ENCODE measurements around the gene PTPN21.

The PTPN21 gene

GRCh38 chr14:88454886-88455285 is 99.9 kb downstream of the PTPN21 start:
- no peak for TF ChIP-seq ZFP30 (CRISPR knock-in tag; IDR thresholded peaks at IDR 0.05)
- TF ChIP-seq TCF4 (CRISPR knock-in tag; IDR thresholded peaks at IDR 0.05; ENCODE audit: borderline replicate concordance) = no peak
- no peak for TF ChIP-seq SNAI2 (CRISPR knock-in tag; IDR thresholded peaks at IDR 0.05)
- no peak; the same call in 2 of the 3 replicates for ATAC-seq

DNA sequence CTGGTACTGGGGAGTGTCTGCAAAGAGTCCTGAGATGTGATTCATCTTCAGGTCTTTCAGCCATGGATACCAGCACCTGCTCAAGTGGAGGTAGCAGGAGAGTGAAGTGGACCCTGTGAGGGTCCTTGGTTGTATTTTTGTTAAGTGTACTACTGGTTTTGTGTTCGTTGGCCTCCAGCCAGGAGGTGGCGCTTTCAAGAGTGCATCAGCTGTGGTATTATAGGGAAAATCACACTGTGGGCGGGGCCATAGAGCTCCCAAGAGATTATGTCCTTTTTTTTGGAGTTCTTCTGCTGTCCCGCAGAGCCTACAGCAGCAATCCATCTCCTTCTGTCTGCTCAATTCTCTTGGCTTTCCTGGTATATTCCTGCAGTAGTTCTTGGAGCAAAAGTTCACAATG is 102.6 kb downstream of the PTPN21 start:
- no peak for ATAC-seq
- TF ChIP-seq TCF4 (CRISPR knock-in tag; IDR thresholded peaks at IDR 0.05; ENCODE audit: borderline replicate concordance) = no peak
- TF ChIP-seq TOX (CRISPR knock-in tag; IDR thresholded peaks at IDR 0.05; ENCODE audit: borderline replicate concordance) = no peak
- TF ChIP-seq ZFP30 (CRISPR knock-in tag; IDR thresholded peaks at IDR 0.05) = no peak

GRCh38 chr14:88439088-88439487 is 115.7 kb downstream of the PTPN21 start:
- TF ChIP-seq OSR1 (CRISPR knock-in tag; IDR thresholded peaks at IDR 0.05) (no peak), ZFP30 (CRISPR knock-in tag; IDR thresholded peaks at IDR 0.05) (no peak)
- ATAC-seq = no peak

DNA sequence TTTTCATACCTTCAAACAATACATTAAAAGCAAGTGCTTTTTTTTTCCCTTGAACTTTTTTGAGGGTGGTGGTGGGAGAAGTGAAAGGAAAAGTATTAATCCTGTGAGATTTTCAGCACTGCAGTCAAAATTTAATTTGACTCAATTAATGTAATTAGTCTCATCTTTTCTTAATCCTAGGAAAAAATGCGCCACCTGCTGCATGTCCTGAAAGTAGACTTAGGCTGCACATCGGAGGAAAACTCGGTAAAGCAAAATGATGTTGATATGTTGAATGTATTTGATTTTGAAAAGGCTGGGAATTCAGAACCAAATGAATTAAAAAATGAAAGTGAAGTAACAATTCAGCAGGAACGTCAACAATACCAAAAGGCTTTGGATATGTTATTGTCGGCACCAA is 117.1 kb downstream of the PTPN21 start:
- no peak for TF ChIP-seq ZNF70 (CRISPR knock-in tag; IDR thresholded peaks at IDR 0.05)
- TF ChIP-seq ZC3H10 (CRISPR knock-in tag; IDR thresholded peaks at IDR 0.05) = no peak
- TF ChIP-seq ARNTL (CRISPR knock-in tag; IDR thresholded peaks at IDR 0.05; ENCODE audit: borderline replicate concordance, low read depth) = no peak
- no peak for TF ChIP-seq BACH2 (CRISPR knock-in tag; IDR thresholded peaks at IDR 0.05; ENCODE audit: borderline replicate concordance)
- no peak for TF ChIP-seq GLIS3 (CRISPR knock-in tag; IDR thresholded peaks at IDR 0.05)
- TF ChIP-seq, protein P1, sequence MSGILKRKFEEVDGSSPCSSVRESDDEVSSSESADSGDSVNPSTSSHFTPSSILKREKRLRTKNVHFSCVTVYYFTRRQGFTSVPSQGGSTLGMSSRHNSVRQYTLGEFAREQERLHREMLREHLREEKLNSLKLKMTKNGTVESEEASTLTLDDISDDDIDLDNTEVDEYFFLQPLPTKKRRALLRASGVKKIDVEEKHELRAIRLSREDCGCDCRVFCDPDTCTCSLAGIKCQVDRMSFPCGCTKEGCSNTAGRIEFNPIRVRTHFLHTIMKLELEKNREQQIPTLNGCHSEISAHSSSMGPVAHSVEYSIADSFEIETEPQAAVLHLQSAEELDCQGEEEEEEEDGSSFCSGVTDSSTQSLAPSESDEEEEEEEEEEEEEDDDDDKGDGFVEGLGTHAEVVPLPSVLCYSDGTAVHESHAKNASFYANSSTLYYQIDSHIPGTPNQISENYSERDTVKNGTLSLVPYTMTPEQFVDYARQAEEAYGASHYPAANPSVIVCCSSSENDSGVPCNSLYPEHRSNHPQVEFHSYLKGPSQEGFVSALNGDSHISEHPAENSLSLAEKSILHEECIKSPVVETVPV (CRISPR knock-in tag; IDR thresholded peaks at IDR 0.05) = no peak
- ATAC-seq = no peak

- no peak for TF ChIP-seq ZC3H10 (CRISPR knock-in tag; IDR thresholded peaks at IDR 0.05)
- TF ChIP-seq ISL1 (CRISPR knock-in tag; IDR thresholded peaks at IDR 0.05) = no peak
- TF ChIP-seq TOX (CRISPR knock-in tag; IDR thresholded peaks at IDR 0.05; ENCODE audit: borderline replicate concordance) = no peak
- no peak for TF ChIP-seq ZFP3 (CRISPR knock-in tag; IDR thresholded peaks at IDR 0.05)
- no peak for TF ChIP-seq PATZ1 (CRISPR knock-in tag; IDR thresholded peaks at IDR 0.05; ENCODE audit: borderline replicate concordance)
- TF ChIP-seq ZFP30 (CRISPR knock-in tag; IDR thresholded peaks at IDR 0.05) = no peak
- no peak for TF ChIP-seq ESRRG (CRISPR knock-in tag; IDR thresholded peaks at IDR 0.05)
- no peak for TF ChIP-seq ZNF70 (CRISPR knock-in tag; IDR thresholded peaks at IDR 0.05)
- TF ChIP-seq PPARA (CRISPR knock-in tag; IDR thresholded peaks at IDR 0.05; ENCODE audit: borderline replicate concordance) = no peak
- TF ChIP-seq ZNF8 (CRISPR knock-in tag; IDR thresholded peaks at IDR 0.05) = no peak
- no peak for TF ChIP-seq ZNF565 (CRISPR knock-in tag; conservative IDR thresholded peaks at IDR 0.05; ENCODE audit: low read depth)
- TF ChIP-seq BACH2 (CRISPR knock-in tag; IDR thresholded peaks at IDR 0.05; ENCODE audit: borderline replicate concordance) = no peak
- ATAC-seq = no peak
These were observed 123.8 kb downstream of the PTPN21 start for GRCh38 chr14:88430976-88431375.

GRCh38 chr14:88426271-88426670 is 128.5 kb downstream of the PTPN21 start:
- no peak for TF ChIP-seq TCF4 (CRISPR knock-in tag; IDR thresholded peaks at IDR 0.05; ENCODE audit: borderline replicate concordance)
- TF ChIP-seq, protein P2, sequence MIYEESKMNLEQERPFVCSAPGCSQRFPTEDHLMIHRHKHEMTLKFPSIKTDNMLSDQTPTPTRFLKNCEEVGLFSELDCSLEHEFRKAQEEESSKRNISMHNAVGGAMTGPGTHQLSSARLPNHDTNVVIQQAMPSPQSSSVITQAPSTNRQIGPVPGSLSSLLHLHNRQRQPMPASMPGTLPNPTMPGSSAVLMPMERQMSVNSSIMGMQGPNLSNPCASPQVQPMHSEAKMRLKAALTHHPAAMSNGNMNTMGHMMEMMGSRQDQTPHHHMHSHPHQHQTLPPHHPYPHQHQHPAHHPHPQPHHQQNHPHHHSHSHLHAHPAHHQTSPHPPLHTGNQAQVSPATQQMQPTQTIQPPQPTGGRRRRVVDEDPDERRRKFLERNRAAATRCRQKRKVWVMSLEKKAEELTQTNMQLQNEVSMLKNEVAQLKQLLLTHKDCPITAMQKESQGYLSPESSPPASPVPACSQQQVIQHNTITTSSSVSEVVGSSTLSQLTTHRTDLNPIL (CRISPR knock-in tag; IDR thresholded peaks at IDR 0.05; ENCODE audit: low read depth) = no peak
- TF ChIP-seq BACH2 (CRISPR knock-in tag; IDR thresholded peaks at IDR 0.05; ENCODE audit: borderline replicate concordance) = no peak
- no peak for TF ChIP-seq TOX (CRISPR knock-in tag; IDR thresholded peaks at IDR 0.05; ENCODE audit: borderline replicate concordance)
- TF ChIP-seq ARNTL (CRISPR knock-in tag; IDR thresholded peaks at IDR 0.05; ENCODE audit: borderline replicate concordance, low read depth) = no peak
- TF ChIP-seq ZNF70 (CRISPR knock-in tag; IDR thresholded peaks at IDR 0.05) = no peak
- no peak for TF ChIP-seq PATZ1 (CRISPR knock-in tag; IDR thresholded peaks at IDR 0.05; ENCODE audit: borderline replicate concordance)
- no peak for ATAC-seq

Measured in SK-N-SH treated with all-trans-retinoic acid at 6 μM for 48 hours (cell line).